GM19023 (cell line): Measurements from ENCODE around the gene KCNQ2.

Experiments used
- ATAC-seq: cut with Tn5 transposase; IDR thresholded peaks from one replicate; pipeline ENCODE4 v1.9.1; 2021; ENCODE audit warnings: mild to moderate bottlenecking, moderate library complexity; ENCODE audit not compliant: unreplicated experiment

Gene KCNQ2

GRCh38 chr20:63501818-63502670 lies 29.6 kb upstream of the KCNQ2 start:
- no peak for ATAC-seq

GRCh38 chr20:63500902-63501817 lies 28.7 kb upstream of the KCNQ2 start:
- no peak for ATAC-seq

- no peak for ATAC-seq
Observed at GRCh38 chr20:63500151-63500901, 27.9 kb upstream of the KCNQ2 start.

- no peak for ATAC-seq
Observed at GRCh38 chr20:63499338-63499969, 27.0 kb upstream of the KCNQ2 start.

GRCh38 chr20:63498960-63499337 lies 26.5 kb upstream of the KCNQ2 start, which contains the start of gene EEF1A2:
EEF1A2 (minus strand) TSS chr20:63499083; CDS start chr20:63497763, 1,320 bp downstream.
- ATAC-seq = no peak

- ATAC-seq = no peak
Observed at GRCh38 chr20:63497946-63498935, 25.8 kb upstream of the KCNQ2 start.

- ATAC-seq = no peak
Observed at GRCh38 chr20:63497138-63497945, 24.9 kb upstream of the KCNQ2 start.

- ATAC-seq = no peak
Observed at GRCh38 chr20:63496596-63497120, 24.2 kb upstream of the KCNQ2 start.

GRCh38 chr20:63495741-63496595 lies 23.5 kb upstream of the KCNQ2 start:
- ATAC-seq = no peak

- ATAC-seq = no peak
Observed at GRCh38 chr20:63495167-63495720, 22.8 kb upstream of the KCNQ2 start.

- no peak for ATAC-seq
Observed at GRCh38 chr20:63494420-63495166, 22.1 kb upstream of the KCNQ2 start.

GRCh38 chr20:63494084-63494419 lies 21.6 kb upstream of the KCNQ2 start:
- no peak for ATAC-seq

GRCh38 chr20:63493563-63494020 lies 21.1 kb upstream of the KCNQ2 start:
- ATAC-seq = no peak

- ATAC-seq = no peak
Observed at GRCh38 chr20:63492982-63493381, 20.5 kb upstream of the KCNQ2 start.

- no peak for ATAC-seq
Observed at GRCh38 chr20:63492518-63492917, 20.1 kb upstream of the KCNQ2 start.

GRCh38 chr20:63491635-63492230 lies 19.3 kb upstream of the KCNQ2 start:
- no peak for ATAC-seq
